GM12878 (cell line): Measurements from ENCODE around the gene SS18. TPM values are rescaled to one million over a fixed set of nuclear protein-coding genes. Genes with fewer than 3 reads are reported as not detected.

ENCODE experiments used
- ATAC-seq: fragments of 200-7000 bp; cut with Tn5 transposase; 3 replicates; pipeline ENCODE4 v1.9.1; 2020; ENCODE audit warnings: mild to moderate bottlenecking, moderate library complexity
- BruUV-seq: library from RNA; stranded (reverse); fragments of 400-500 nt; replicated peaks from 2 replicates; lab custom pipeline; 2021; lab: Mats Ljungman, UMichigan
- CTCF ChIA-PET: fragments of 300-600 bp; sonication (Branson Sonifier 250); formaldehyde crosslinking; extraction: SDS; loops from one replicate; lab custom pipeline; 2021; ENCODE audit warnings: inconsistent platforms; lab: Yijun Ruan, JAX
- POLR2A ChIA-PET: fragments of 350-600 bp; formaldehyde crosslinking; extraction: SDS; loops from one replicate; lab custom pipeline; 2021; ENCODE audit warnings: inconsistent platforms; lab: Charles Lee
- RAD21 ChIA-PET: fragments of 300-600 bp; sonication (Branson Sonifier 250); formaldehyde crosslinking; loops from one replicate; lab custom pipeline; 2023; ENCODE audit warnings: antibody characterized with exemption; ENCODE audit not compliant: unreplicated experiment; lab: Charles Lee
- SMC1A ChIA-PET: fragments of 300-600 bp; sonication (Branson Sonifier 250); formaldehyde crosslinking; loops from one replicate; lab custom pipeline; 2023; ENCODE audit not compliant: unreplicated experiment, uncharacterized antibody; lab: Charles Lee
- DNase-seq: peaks from one replicate; pipeline ENCODE4 v3.0.0-alpha.2; 2011; ENCODE audit warnings: low read depth, low spot score
- FAIRE-seq: peaks from 3 replicates; lab custom pipeline; 2011; peaks lifted over from hg19 to GRCh38; lab: Jason Lieb, UNC
- H2AFZ ChIP-seq: 2 replicates; pipeline ENCODE4 v1.6.0; 2011; ENCODE audit warnings: low read depth, low read length, control low read depth; ENCODE audit not compliant: control insufficient read depth
- H3K27ac ChIP-seq: 2 replicates; pipeline ENCODE4 v1.5.1; 2011; ENCODE audit warnings: control low read depth; ENCODE audit not compliant: control insufficient read depth, insufficient read depth
- H3K27me3 ChIP-seq, 2 experiments: replicated peaks in 1 of 2; 2 replicates each; pipeline versions ENCODE4 v1.6.0 to v1.6.1; 2011; ENCODE audit warnings: low read length in 1 of 2; ENCODE audit not compliant: control insufficient read depth in 2 of 2, insufficient read depth in 2 of 2
- H3K36me3 ChIP-seq, 2 experiments: 2 replicates each; pipeline ENCODE4 v1.5.1; 2011; ENCODE audit warnings: low read length in 1 of 2; ENCODE audit not compliant: control insufficient read depth in 2 of 2, insufficient read depth in 2 of 2
- H3K4me1 ChIP-seq: 2 replicates; pipeline ENCODE4 v1.6.1; 2011; ENCODE audit warnings: mild to moderate bottlenecking, low read length, moderate library complexity, mixed read lengths; ENCODE audit not compliant: control insufficient read depth, insufficient read depth
- H3K4me2 ChIP-seq: 2 replicates; pipeline ENCODE4 v1.6.0; 2011; ENCODE audit warnings: control low read depth; ENCODE audit not compliant: control insufficient read depth, insufficient read depth
- H3K4me3 ChIP-seq: fragments of 200-600 bp; sonication (generic); 2 replicates; pipeline ENCODE4 v1.5.1; 2016
- H3K79me2 ChIP-seq: 2 replicates; pipeline ENCODE4 v1.6.0; 2011; ENCODE audit warnings: low read length; ENCODE audit not compliant: control insufficient read depth, insufficient read depth
- H3K9ac ChIP-seq: 2 replicates; pipeline ENCODE4 v1.8.0; 2011; ENCODE audit warnings: low read length, control low read depth, mixed read lengths; ENCODE audit not compliant: control insufficient read depth, insufficient read depth
- H3K9me3 ChIP-seq: replicated peaks from 3 replicates; pipeline ENCODE4 v1.5.1; 2011; ENCODE audit warnings: mild to moderate bottlenecking, low read length; ENCODE audit not compliant: control insufficient read depth, insufficient read depth
- H4K20me1 ChIP-seq: 2 replicates; pipeline ENCODE4 v1.6.0; 2011; ENCODE audit not compliant: control insufficient read depth, insufficient read depth
- ASH2L ChIP-seq: fragments of 300-600, 200-600 bp; sonication (generic); IDR thresholded peaks from 2 replicates; pipeline ENCODE4 v1.6.1; 2017; ENCODE audit warnings: low read depth, mild to moderate bottlenecking, borderline replicate concordance
- ATF2 ChIP-seq: IDR thresholded peaks from 2 replicates; pipeline ENCODE4 v1.6.1; 2012; ENCODE audit warnings: low read length, inconsistent platforms
- BCL11A ChIP-seq: IDR thresholded peaks from 2 replicates; pipeline ENCODE4 v1.6.1; 2011; ENCODE audit warnings: low read depth, low read length
- BRCA1 ChIP-seq: IDR thresholded peaks from 2 replicates; pipeline ENCODE4 v1.6.1; 2011; ENCODE audit warnings: low read depth, low read length, improper control_type of control experiment
- E2F8 ChIP-seq: fragments of 450-650 bp; IDR thresholded peaks from 2 replicates; pipeline ENCODE4 v1.6.1; 2018; ENCODE audit warnings: mild to moderate bottlenecking, low read depth, moderate library complexity; ENCODE audit not compliant: partially characterized antibody
- IRF5 ChIP-seq: fragments of 450-650 bp; IDR thresholded peaks from 2 replicates; pipeline ENCODE4 v1.6.1; 2017; ENCODE audit warnings: borderline replicate concordance
- JUNB ChIP-seq: IDR thresholded peaks from 2 replicates; pipeline ENCODE4 v1.6.1; 2016; ENCODE audit warnings: antibody characterized with exemption, mild to moderate bottlenecking
- KDM1A ChIP-seq: fragments of 200-600 bp; sonication (generic); IDR thresholded peaks from 2 replicates; pipeline ENCODE4 v1.6.1; 2016; ENCODE audit warnings: borderline replicate concordance
- KLF5 ChIP-seq: fragments of 450-650 bp; IDR thresholded peaks from 2 replicates; pipeline ENCODE4 v1.6.1; 2014; ENCODE audit warnings: mild to moderate bottlenecking; ENCODE audit not compliant: partially characterized antibody
- NFYB ChIP-seq: IDR thresholded peaks from 2 replicates; pipeline ENCODE4 v1.6.1; 2011; ENCODE audit warnings: low read depth, mild to moderate bottlenecking, low read length, improper control_type of control experiment, moderate library complexity; ENCODE audit not compliant: insufficient read depth
- SIX5 ChIP-seq: IDR thresholded peaks from 2 replicates; pipeline ENCODE4 v1.6.1; 2011; ENCODE audit warnings: mild to moderate bottlenecking, low read depth, low read length, moderate library complexity; ENCODE audit not compliant: severe bottlenecking
- SP1 ChIP-seq: IDR thresholded peaks from one replicate; pipeline ENCODE4 v1.6.1; 2011; ENCODE audit warnings: low read depth, low read length
- WGBS: methylation state at CpG from one replicate; pipeline ENCODE4 v1.1.6; 2016; ENCODE audit warnings: low lambda C conversion rate; ENCODE audit not compliant: insufficient replicate concordance, insufficient coverage; ENCODE audit errors: missing lambda C conversion rate; 5-methylcytosine and 5-hydroxymethylcytosine counted together
- in situ Hi-C: fragments of 300-500 bp; cut with MboI; formaldehyde crosslinking; loops from 9 replicates; pipeline ENCODE4 v1.14.3; 2018; ENCODE audit warnings: mixed read lengths
- intact Hi-C: fragments of 100-400 bp; cut with micrococcal nuclease; formaldehyde crosslinking; loops from one replicate; pipeline ENCODE4 v1.14.2; 2022; ENCODE audit not compliant: unreplicated experiment
- polyA plus RNA-seq, 11 experiments: library from polyadenylated mRNA; depleted of rRNA in 4 of 11; unstranded in 6 of 11; stranded (reverse) in 5 of 11; fragments of >200 nt; fragmentation: Nextera tagmentation in 4 of 11; fragmentation: Illumina TruSeq in 1 of 11; extraction: Ambion mirVana in 4 of 11; extraction: Trizol in 1 of 11; gene quantifications; 1 replicate in 1 of 11; 2 replicates in 10 of 11; pipeline versions ENCODE4 v1.2.1 to v1.2.3, GENCODE V29; 2011 to 2016; ENCODE audit warnings: inconsistent platforms in 2 of 11, missing spikeins in 2 of 11, low read depth in 1 of 11
- total RNA-seq, 4 experiments: library from RNA; depleted of rRNA in 3 of 4; stranded (reverse); fragments of >200 nt in 3 of 4; fragmentation: Illumina TruSeq in 1 of 4; extraction: Trizol in 1 of 4; gene quantifications; 2 replicates each; pipeline versions ENCODE4 v1.2.1 to v1.2.3, GENCODE V29; 2013 to 2021

The SS18 gene
- total and polyA plus RNA-seq, 10 of the 15 experiments (the other 5 are each of a cell fraction or from before 2014, with no cell fraction given): 16.6 to 153 (median 81.8) TPM

GRCh38 chr18:26003817-26004216 lies 86.6 kb downstream of the SS18 start:
- CTCF ChIA-PET: interaction anchor here (0.6 to 1.3 kb wide), 3 partner anchors 10 to 83 kb away, joined by 3 to 4 read pairs (median 3); no protein-coding TSS in a partner anchor

GRCh38 chr18:26003356-26003755 lies 87.1 kb downstream of the SS18 start:
- Histone ChIP-seq H3K79me2 (no peaks in the 10 kb centered on the region), H3K4me2 (no peak overlapping the region), H3K36me3 (no peaks in the 10 kb centered on the region), H3K27ac (no peak overlapping the region), H3K9ac (no peak overlapping the region), H3K4me3 (no peak overlapping the region), H3K27me3 (no peaks in the 10 kb centered on the region), H4K20me1 (no peaks in the 10 kb centered on the region), H3K4me1 (no peaks in the 10 kb centered on the region), H3K9me3 (no peaks in the 10 kb centered on the region), H2AFZ (no peak overlapping the region)
- CTCF ChIA-PET: no interaction called here
- 97% methylated on average over 2 of the region's 2 CpGs for WGBS
- FAIRE-seq: no peak
- no peak for DNase-seq
- no peak; the same call in 2 of the 3 replicates for ATAC-seq
- intact Hi-C loops (no loop called here), in situ Hi-C loops (no loop called here)
- POLR2A ChIA-PET: no interaction called here
- RAD21 ChIA-PET: no interaction called here
- BruUV-seq: no TSS peak
- SMC1A ChIA-PET: interaction anchor here (1.0 to 1.3 kb wide), 3 partner anchors 15 to 56 kb away, joined by 3 to 4 read pairs (median 4); no protein-coding TSS in a partner anchor
- TF ChIP-seq IRF5 (no peak), KDM1A (no peak), BRCA1 (no peak), BCL11A (no peak), NFYB (no peak), ASH2L (no peak), KLF5 (no peak), E2F8 (no peak), ATF2 (no peak), SIX5 (no peak)

More at GRCh38 chr18:26003817-26004216, 86.6 kb downstream of the SS18 start:
- H2AFZ ChIP-seq: no peak overlapping the region
- ATAC-seq (peak; percentile 71), DNase-seq (no peak), FAIRE-seq (no peak)
- no peaks in the 10 kb centered on the region for H3K79me2 ChIP-seq
- ChIA-PET SMC1A (interaction anchor here (0.6 to 1.3 kb wide), 5 partner anchors 10 to 191 kb away, joined by 3 to 5 read pairs (median 4); no protein-coding TSS in a partner anchor), POLR2A (interaction anchor here (1.1 kb wide), 1 partner anchor 12 kb away, joined by 3 read pairs; no protein-coding TSS in a partner anchor), RAD21 (interaction anchor here (1.0 kb wide), 1 partner anchor 82 kb away, joined by 4 read pairs; no protein-coding TSS in a partner anchor)
- TF ChIP-seq JUNB: peak; percentile 22; the same call in 1 of the 2 replicates
- no peak for TF ChIP-seq SP1
- H3K9ac ChIP-seq: no peak overlapping the region
- intact Hi-C loops: no loop called here
- H3K27ac ChIP-seq: no peak overlapping the region
- no peaks in the 10 kb centered on the region for H3K27me3 ChIP-seq
- H3K9me3 ChIP-seq: no peaks in the 10 kb centered on the region
- no peaks in the 10 kb centered on the region for H4K20me1 ChIP-seq
- 14% methylated on average over 4 of the region's 4 CpGs for WGBS
- no peaks in the 10 kb centered on the region for H3K36me3 ChIP-seq
- no peak overlapping the region for H3K4me3 ChIP-seq
- BruUV-seq: no TSS peak
- in situ Hi-C loops: no loop called here
- H3K4me2 ChIP-seq: no peak overlapping the region
- H3K4me1 ChIP-seq: no peaks in the 10 kb centered on the region
